ENCODE data around the gene LAGE3. TPM values are rescaled to one million over a fixed set of nuclear protein-coding genes. Genes with fewer than 3 reads are reported as not detected.

LAGE3 gene
- polyA plus RNA-seq, 1 donor (not counting 4 experiments of a cell fraction or from before 2014, with no cell fraction given), result 9.3 TPM

- H3K27ac ChIP-seq (ENCODE audit: control insufficient read depth, insufficient read depth, low read length), result no peak overlapping the region
- H3K4me3 ChIP-seq (ENCODE audit: control insufficient read depth in 2 of 3, extremely low read depth in 1 of 3, insufficient read depth in 2 of 3, low read depth in 1 of 3, low read length in 3 of 3), result peak overlapping the region in 2 of 3 experiments; percentile 19 to 20
- DNase-seq (ENCODE audit: low read depth, low spot score) (peak; percentile 9), FAIRE-seq (no peak)
- no peak overlapping the region for H3K9ac ChIP-seq (ENCODE audit: control insufficient read depth, extremely low read depth, insufficient read depth, low read length)
- H3K79me2 ChIP-seq (ENCODE audit: control insufficient read depth, insufficient read depth, low read length), result peaks cover 8% of the 10 kb centered on the region
- H3K36me3 ChIP-seq (ENCODE audit: control insufficient read depth in 2 of 2, extremely low read depth in 1 of 2, insufficient read depth in 2 of 2, low read length in 2 of 2), result peaks cover 0 to 3% of the 10 kb centered on the region in 2 experiments
- peak overlapping the region; percentile 32 for H3K4me2 ChIP-seq (ENCODE audit: control insufficient read depth, extremely low read depth, insufficient read depth, low read depth, low read length)
- H3K9me1 ChIP-seq (ENCODE audit: control insufficient read depth, extremely low read depth, insufficient read depth, low read length), result no peaks in the 10 kb centered on the region
- H4K20me1 ChIP-seq (ENCODE audit: control insufficient read depth, extremely low read depth, insufficient read depth, low read length), result no peaks in the 10 kb centered on the region
- H3K4me1 ChIP-seq (ENCODE audit: control insufficient read depth, extremely low read depth, insufficient read depth, low read length), result peaks cover 4% of the 10 kb centered on the region
- TF ChIP-seq CTCF (optimal IDR thresholded peaks at IDR 0.05 in 1 of 3, IDR thresholded peaks at IDR 0.05 in 1 of 3, conservative IDR thresholded peaks at IDR 0.05 in 1 of 3; ENCODE audit: extremely low read depth in 1 of 3, insufficient read depth in 2 of 3, low read length in 3 of 3) (no peak), EZH2 (IDR thresholded peaks at IDR 0.05; ENCODE audit: low read length) (no peak)
- dilution Hi-C loops (cut with MboI; ENCODE audit: extremely low pct_ligation_motif_present, low sequenced_read_pairs), result no loop called here
- no peak overlapping the region for H2AFZ ChIP-seq (ENCODE audit: control insufficient read depth, low read length)
- H3K9me3 ChIP-seq (ENCODE audit: control insufficient read depth, low read depth, low read length), result no peaks in the 10 kb centered on the region
- H3K27me3 ChIP-seq (ENCODE audit: control insufficient read depth, extremely low read depth, insufficient read depth, low read length), result no peaks in the 10 kb centered on the region
These were observed 21.5 kb downstream of the LAGE3 start for GRCh38 chrX:154457491-154458115.

- no peaks in the 10 kb centered on the region for H3K79me2 ChIP-seq (ENCODE audit: control insufficient read depth, insufficient read depth, low read length)
- no peak for DNase-seq (ENCODE audit: low read depth, low spot score)
- dilution Hi-C loops (cut with MboI; ENCODE audit: extremely low pct_ligation_motif_present, low sequenced_read_pairs), result no loop called here
- no peak overlapping the region for H3K9ac ChIP-seq (ENCODE audit: control insufficient read depth, extremely low read depth, insufficient read depth, low read length)
- no peaks in the 10 kb centered on the region for H3K4me1 ChIP-seq (ENCODE audit: control insufficient read depth, extremely low read depth, insufficient read depth, low read length)
- H3K4me2 ChIP-seq (ENCODE audit: control insufficient read depth, extremely low read depth, insufficient read depth, low read depth, low read length), result no peak overlapping the region
- H3K4me3 ChIP-seq (ENCODE audit: control insufficient read depth in 2 of 3, extremely low read depth in 1 of 3, insufficient read depth in 2 of 3, low read depth in 1 of 3, low read length in 3 of 3), result no peak overlapping the region
- no peaks in the 10 kb centered on the region for H3K9me1 ChIP-seq (ENCODE audit: control insufficient read depth, extremely low read depth, insufficient read depth, low read length)
- no peak overlapping the region for H2AFZ ChIP-seq (ENCODE audit: control insufficient read depth, low read length)
- H3K27ac ChIP-seq (ENCODE audit: control insufficient read depth, insufficient read depth, low read length), result no peak overlapping the region
- no peaks in the 10 kb centered on the region for H4K20me1 ChIP-seq (ENCODE audit: control insufficient read depth, extremely low read depth, insufficient read depth, low read length)
- H3K36me3 ChIP-seq (ENCODE audit: control insufficient read depth in 2 of 2, extremely low read depth in 1 of 2, insufficient read depth in 2 of 2, low read length in 2 of 2), result peaks cover 0 to 9% of the 10 kb centered on the region in 2 experiments
- FAIRE-seq, result no peak
- no peak for TF ChIP-seq CTCF (optimal IDR thresholded peaks at IDR 0.05 in 1 of 3, IDR thresholded peaks at IDR 0.05 in 1 of 3, conservative IDR thresholded peaks at IDR 0.05 in 1 of 3; ENCODE audit: extremely low read depth in 1 of 3, insufficient read depth in 2 of 3, low read length in 3 of 3)
- TF ChIP-seq EZH2 (IDR thresholded peaks at IDR 0.05; ENCODE audit: low read length), result no peak
- H3K9me3 ChIP-seq (ENCODE audit: control insufficient read depth, low read depth, low read length), result no peaks in the 10 kb centered on the region
- no peaks in the 10 kb centered on the region for H3K27me3 ChIP-seq (ENCODE audit: control insufficient read depth, extremely low read depth, insufficient read depth, low read length)
These were observed 26.3 kb downstream of the LAGE3 start for GRCh38 chrX:154452823-154453222.
